Epithelial cell of esophagus (primary cell): ENCODE results near the gene PPIL1.

ENCODE experiments used
- DNase-seq: peaks from one replicate; pipeline ENCODE4 v3.0.0; 2010; ENCODE audit warnings: low read depth
- H3K4me3 ChIP-seq: 2 replicates; pipeline ENCODE4 v1.5.1; 2011; ENCODE audit warnings: mild to moderate bottlenecking, low read length, control low read depth
- CTCF ChIP-seq: IDR thresholded peaks from 2 replicates; pipeline ENCODE4 v1.5.1; 2011; ENCODE audit warnings: low read depth, mild to moderate bottlenecking, low read length, control low read depth, inconsistent platforms; ENCODE audit not compliant: insufficient read depth; ENCODE audit errors: missing control alignments

PPIL1 gene

GRCh38 chr6:36847991-36848390 is 26.6 kb downstream of the PPIL1 start:
- H3K4me3 ChIP-seq, result no peak overlapping the region
- no peak for DNase-seq
- no peak for TF ChIP-seq CTCF

DNA sequence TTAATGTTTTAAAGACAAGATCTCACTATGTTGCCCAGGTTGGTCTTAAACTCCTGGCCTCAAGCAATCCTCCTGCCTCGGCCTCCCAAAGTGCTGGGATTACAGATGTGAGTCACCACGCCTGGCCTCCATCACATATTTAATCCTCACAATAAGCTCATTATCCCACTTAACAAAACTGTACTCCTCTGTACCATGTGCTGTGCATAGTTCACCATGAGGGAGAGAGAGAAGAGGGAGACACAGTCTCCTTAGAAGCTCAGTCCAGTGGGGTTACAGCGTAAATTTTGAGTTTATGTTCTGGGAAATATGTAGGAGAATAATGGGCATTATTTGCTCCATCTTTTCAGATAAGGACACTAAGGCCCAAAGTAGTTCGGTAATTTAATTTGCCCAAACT is 27.5 kb downstream of the PPIL1 start:
- no peak for TF ChIP-seq CTCF
- no peak overlapping the region for H3K4me3 ChIP-seq
- no peak for DNase-seq

DNA sequence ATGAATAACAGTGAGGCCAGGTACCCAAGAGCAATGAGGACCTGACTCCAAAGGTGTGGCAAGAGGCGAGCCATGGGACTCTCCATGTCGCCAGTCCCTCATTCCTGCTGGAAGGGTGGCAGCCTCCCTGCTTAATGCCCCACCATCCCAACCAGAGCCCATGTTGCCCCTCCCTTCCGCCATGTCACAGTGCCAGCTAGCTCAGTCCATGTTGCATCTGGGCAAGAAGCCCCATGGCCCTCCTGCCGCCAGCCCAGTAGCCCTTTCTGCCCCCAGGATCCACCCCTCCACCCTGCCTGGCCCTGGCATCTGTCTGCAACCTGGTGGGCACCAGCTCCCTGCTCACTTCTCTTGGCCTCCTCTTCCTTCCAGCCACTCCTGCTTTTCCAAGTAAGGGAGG is 29.4 kb downstream of the PPIL1 start:
- H3K4me3 ChIP-seq, result no peak overlapping the region
- TF ChIP-seq CTCF, result no peak
- DNase-seq, result no peak

- no peak overlapping the region for H3K4me3 ChIP-seq
- no peak for TF ChIP-seq CTCF
- DNase-seq, result no peak
Measured at GRCh38 chr6:36844232-36845170, 30.1 kb downstream of the PPIL1 start.

- DNase-seq, result no peak
- TF ChIP-seq CTCF, result no peak
- H3K4me3 ChIP-seq, result no peak overlapping the region
Measured at GRCh38 chr6:36843170-36843569, 31.4 kb downstream of the PPIL1 start.

DNA sequence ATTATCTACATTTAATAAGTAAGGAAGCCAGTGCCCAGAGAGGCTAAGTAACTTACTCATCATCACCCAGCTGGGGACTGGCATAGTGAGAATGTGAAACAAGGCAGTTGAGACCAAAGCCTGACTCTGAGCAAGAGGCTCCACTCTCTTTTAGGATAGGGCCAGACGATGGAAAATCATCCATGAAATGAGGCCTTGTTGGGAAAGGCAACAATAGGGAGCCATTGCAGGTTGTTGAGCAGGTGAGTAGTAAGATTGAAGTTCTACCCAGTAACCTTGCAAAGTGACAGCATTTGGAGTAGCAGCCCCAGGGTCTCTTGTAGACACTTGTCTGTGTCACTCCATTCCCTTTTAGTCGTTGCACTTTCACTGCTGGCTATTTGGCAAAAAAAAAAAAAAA is 32.8 kb downstream of the PPIL1 start:
- TF ChIP-seq CTCF, result no peak
- H3K4me3 ChIP-seq, result no peak overlapping the region
- DNase-seq, result no peak
